ENCODE results near the gene CD46. TPM values are rescaled to one million over a fixed set of nuclear protein-coding genes. Genes with fewer than 3 reads are reported as not detected.
A peak's percentile ranks its signal among the peaks of the same experiment; 100 is the strongest.

Gene CD46
- total and polyA plus RNA-seq, 7 experiments from 2014 or later: 109 to 216 (median 127) TPM

- Mint-ChIP-seq H3K4me3 (peak overlapping the region; percentile 38 to 100 (median 99)), H3K9me3 (no peaks in the 10 kb centered on the region), H3K27ac (peak overlapping the region in 7 of 9 donors; percentile 11 to 69 (median 60)), H3K4me1 (peaks cover 44 to 86% (median 76%) of the 10 kb centered on the region in 7 donors), H3K27me3 (no peaks in the 10 kb centered on the region), H3K36me3 (peaks cover 5 to 23% (median 12%) of the 10 kb centered on the region in 5 donors)
- H3K9me3 ChIP-seq (ENCODE audit: control insufficient read depth in 2 of 3, low read length in 3 of 3): no peaks in the 10 kb centered on the region
- intact Hi-C loops (cut with micrococcal nuclease): loop anchor here (5.0 to 10.0 kb wide), 4 partner anchors 43 to 1119 kb away; partner anchors contain the start of gene DYRK3 (in 1 of the 2)
- ChIA-PET POLR2A (interaction anchor here (0.6 kb wide), 1 partner anchor 36 kb away, joined by 3 read pairs; no protein-coding TSS in a partner anchor), CTCF (interaction anchor here (1.4 kb wide), 1 partner anchor 131 kb away, joined by 4 read pairs; no protein-coding TSS in a partner anchor)
- peaks cover 0 to 24% (median 0%) of the 10 kb centered on the region in 3 experiments for H3K36me3 ChIP-seq (ENCODE audit: control insufficient read depth in 2 of 3, insufficient read depth in 3 of 3, low read length in 3 of 3)
- DNase-seq (no peak), ATAC-seq (no peak)
- H3K27me3 ChIP-seq (ENCODE audit: control insufficient read depth in 2 of 2, insufficient read depth in 2 of 2, low read length in 2 of 2): no peaks in the 10 kb centered on the region
- H3K4me3 ChIP-seq (ENCODE audit: low read length): no peak overlapping the region
- peaks cover 26 to 40% of the 10 kb centered on the region in 2 donors for H3K4me1 ChIP-seq (ENCODE audit: control insufficient read depth in 2 of 2, insufficient read depth in 2 of 2, low read length in 2 of 2)
- no peak overlapping the region for H3K27ac ChIP-seq (ENCODE audit: low read depth, low read length)
These were observed 2.2 kb downstream of the CD46 start for GRCh38 chr1:207754011-207754410.

GRCh38 chr1:207754974-207755700 lies 3.3 kb downstream of the CD46 start:
- Mint-ChIP-seq H3K9me3 (no peaks in the 10 kb centered on the region), H3K27me3 (no peaks in the 10 kb centered on the region), H3K4me1 (peaks cover 38 to 75% (median 67%) of the 10 kb centered on the region in 7 donors), H3K36me3 (peaks cover 5 to 33% (median 14%) of the 10 kb centered on the region in 5 donors), H3K27ac (peak overlapping the region in 8 of 9 donors; percentile 9 to 51 (median 31)), H3K4me3 (peak overlapping the region in 5 of 10 donors; percentile 0 to 96 (median 34))
- intact Hi-C loops (cut with micrococcal nuclease): loop anchor here (5.0 to 10.0 kb wide), 4 partner anchors 42 to 1120 kb away; partner anchors contain the start of gene DYRK3 (in 1 of the 2)
- Histone ChIP-seq H3K27me3 (ENCODE audit: control insufficient read depth in 2 of 2, insufficient read depth in 2 of 2, low read length in 2 of 2) (no peaks in the 10 kb centered on the region), H3K9me3 (ENCODE audit: control insufficient read depth in 2 of 3, low read length in 3 of 3) (no peaks in the 10 kb centered on the region), H3K4me1 (ENCODE audit: control insufficient read depth in 2 of 2, insufficient read depth in 2 of 2, low read length in 2 of 2) (peaks cover 20 to 29% of the 10 kb centered on the region in 2 donors), H3K4me3 (ENCODE audit: low read length) (no peak overlapping the region), H3K36me3 (ENCODE audit: control insufficient read depth in 2 of 3, insufficient read depth in 3 of 3, low read length in 3 of 3) (peaks cover 0 to 34% (median under 1%) of the 10 kb centered on the region in 3 experiments), H3K27ac (ENCODE audit: low read depth, low read length) (no peak overlapping the region)
- DNase-seq (no peak), ATAC-seq (no peak)
- CTCF ChIA-PET: interaction anchor here (1.1 to 1.4 kb wide), 2 partner anchors 42 to 130 kb away, joined by 4 to 6 read pairs; no protein-coding TSS in a partner anchor
- POLR2A ChIA-PET: interaction anchor here (0.6 to 1.3 kb wide), 3 partner anchors 11 to 49 kb away, joined by 3 to 4 read pairs (median 4); no protein-coding TSS in a partner anchor

- H3K36me3 ChIP-seq (ENCODE audit: control insufficient read depth in 2 of 3, insufficient read depth in 3 of 3, low read length in 3 of 3): peaks cover 0 to 38% (median 5%) of the 10 kb centered on the region in 3 experiments
- Mint-ChIP-seq H3K4me1 (peaks cover 36 to 66% (median 58%) of the 10 kb centered on the region in 7 donors), H3K9me3 (peaks cover 0 to 1% (median 0%) of the 10 kb centered on the region in 11 donors), H3K4me3 (peak overlapping the region in 2 of 10 donors; percentile 21 to 96), H3K36me3 (peaks cover 9 to 40% (median 20%) of the 10 kb centered on the region in 5 donors), H3K27me3 (no peaks in the 10 kb centered on the region), H3K27ac (peak overlapping the region in 8 of 9 donors; percentile 22 to 73 (median 43))
- H3K4me1 ChIP-seq (ENCODE audit: control insufficient read depth in 2 of 2, insufficient read depth in 2 of 2, low read length in 2 of 2): peaks cover 18 to 20% of the 10 kb centered on the region in 2 donors
- no peaks in the 10 kb centered on the region for H3K27me3 ChIP-seq (ENCODE audit: control insufficient read depth in 2 of 2, insufficient read depth in 2 of 2, low read length in 2 of 2)
- DNase-seq (no peak), ATAC-seq (no peak)
- no peak overlapping the region for H3K4me3 ChIP-seq (ENCODE audit: low read length)
- ChIA-PET CTCF (interaction anchor here (0.7 kb wide), 1 partner anchor 42 kb away, joined by 3 read pairs; no protein-coding TSS in a partner anchor), POLR2A (interaction anchor here (1.3 kb wide), 1 partner anchor 12 kb away, joined by 3 read pairs; no protein-coding TSS in a partner anchor)
- H3K27ac ChIP-seq (ENCODE audit: low read depth, low read length): no peak overlapping the region
- H3K9me3 ChIP-seq (ENCODE audit: control insufficient read depth in 2 of 3, low read length in 3 of 3): no peaks in the 10 kb centered on the region
- intact Hi-C loops (cut with micrococcal nuclease): loop anchor here in 1 of 2 donors (10.0 kb wide), 1 partner anchor 1121 kb away; the partner anchor contains the start of gene DYRK3
These were observed 4.2 kb downstream of the CD46 start for GRCh38 chr1:207755846-207756693.

GRCh38 chr1:207762622-207763021 lies 10.8 kb downstream of the CD46 start:
- no peak for ATAC-seq
- CTCF ChIA-PET: no interaction called here
- no peak overlapping the region for H3K4me3 ChIP-seq (ENCODE audit: low read length)
- H3K27me3 Mint-ChIP-seq: no peaks in the 10 kb centered on the region
- POLR2A ChIA-PET: no interaction called here
- no peak overlapping the region for H3K27ac ChIP-seq (ENCODE audit: low read depth, low read length)
- H3K4me1 ChIP-seq (ENCODE audit: control insufficient read depth in 2 of 2, insufficient read depth in 2 of 2, low read length in 2 of 2): no peaks in the 10 kb centered on the region
- H3K4me1 Mint-ChIP-seq: peaks cover 7 to 14% (median 10%) of the 10 kb centered on the region in 7 donors
- peaks cover 21 to 81% (median 60%) of the 10 kb centered on the region in 5 donors for H3K36me3 Mint-ChIP-seq
- no peak overlapping the region for H3K4me3 Mint-ChIP-seq
- no peaks in the 10 kb centered on the region for H3K27me3 ChIP-seq (ENCODE audit: control insufficient read depth in 2 of 2, insufficient read depth in 2 of 2, low read length in 2 of 2)
- DNase-seq: no peak
- peaks cover 0 to 64% (median 12%) of the 10 kb centered on the region in 3 experiments for H3K36me3 ChIP-seq (ENCODE audit: control insufficient read depth in 2 of 3, insufficient read depth in 3 of 3, low read length in 3 of 3)
- H3K27ac Mint-ChIP-seq: no peak overlapping the region
- H3K9me3 ChIP-seq (ENCODE audit: control insufficient read depth in 2 of 3, low read length in 3 of 3): no peaks in the 10 kb centered on the region
- intact Hi-C loops (cut with micrococcal nuclease): no loop called here
- H3K9me3 Mint-ChIP-seq: peaks cover 0 to 1% (median 0%) of the 10 kb centered on the region in 11 donors

GRCh38 chr1:207763091-207763490 lies 11.2 kb downstream of the CD46 start:
- Histone ChIP-seq H3K27me3 (ENCODE audit: control insufficient read depth in 2 of 2, insufficient read depth in 2 of 2, low read length in 2 of 2) (no peaks in the 10 kb centered on the region), H3K36me3 (ENCODE audit: control insufficient read depth in 2 of 3, insufficient read depth in 3 of 3, low read length in 3 of 3) (peaks cover 0 to 59% (median 12%) of the 10 kb centered on the region in 3 experiments), H3K27ac (ENCODE audit: low read depth, low read length) (no peak overlapping the region), H3K4me3 (ENCODE audit: low read length) (no peak overlapping the region), H3K9me3 (ENCODE audit: control insufficient read depth in 2 of 3, low read length in 3 of 3) (no peaks in the 10 kb centered on the region), H3K4me1 (ENCODE audit: control insufficient read depth in 2 of 2, insufficient read depth in 2 of 2, low read length in 2 of 2) (no peaks in the 10 kb centered on the region)
- intact Hi-C loops (cut with micrococcal nuclease): no loop called here
- peaks cover 21 to 84% (median 65%) of the 10 kb centered on the region in 5 donors for H3K36me3 Mint-ChIP-seq
- no peak for DNase-seq
- no peak overlapping the region for H3K4me3 Mint-ChIP-seq
- peaks cover 0 to 1% (median 0%) of the 10 kb centered on the region in 11 donors for H3K9me3 Mint-ChIP-seq
- H3K27ac Mint-ChIP-seq: no peak overlapping the region
- ATAC-seq: no peak
- CTCF ChIA-PET: no interaction called here
- peaks cover 6 to 18% (median 9%) of the 10 kb centered on the region in 7 donors for H3K4me1 Mint-ChIP-seq
- POLR2A ChIA-PET: no interaction called here
- no peaks in the 10 kb centered on the region for H3K27me3 Mint-ChIP-seq

- ChIA-PET CTCF (no interaction called here), POLR2A (no interaction called here)
- no peaks in the 10 kb centered on the region for H3K27me3 Mint-ChIP-seq
- no peaks in the 10 kb centered on the region for H3K27me3 ChIP-seq (ENCODE audit: control insufficient read depth in 2 of 2, insufficient read depth in 2 of 2, low read length in 2 of 2)
- peaks cover 21 to 85% (median 74%) of the 10 kb centered on the region in 5 donors for H3K36me3 Mint-ChIP-seq
- peaks cover 4 to 19% (median 12%) of the 10 kb centered on the region in 7 donors for H3K4me1 Mint-ChIP-seq
- no peaks in the 10 kb centered on the region for H3K9me3 ChIP-seq (ENCODE audit: control insufficient read depth in 2 of 3, low read length in 3 of 3)
- H3K36me3 ChIP-seq (ENCODE audit: control insufficient read depth in 2 of 3, insufficient read depth in 3 of 3, low read length in 3 of 3): peaks cover 0 to 52% (median 12%) of the 10 kb centered on the region in 3 experiments
- no peak overlapping the region for H3K27ac Mint-ChIP-seq
- H3K9me3 Mint-ChIP-seq: peaks cover 0 to 1% (median 0%) of the 10 kb centered on the region in 11 donors
- no peaks in the 10 kb centered on the region for H3K4me1 ChIP-seq (ENCODE audit: control insufficient read depth in 2 of 2, insufficient read depth in 2 of 2, low read length in 2 of 2)
- ATAC-seq: no peak
- no peak overlapping the region for H3K4me3 ChIP-seq (ENCODE audit: low read length)
- no peak overlapping the region for H3K27ac ChIP-seq (ENCODE audit: low read depth, low read length)
- H3K4me3 Mint-ChIP-seq: no peak overlapping the region
- intact Hi-C loops (cut with micrococcal nuclease): no loop called here
- no peak for DNase-seq
These were observed 12.1 kb downstream of the CD46 start for GRCh38 chr1:207763972-207764371.

Measured in naive thymus-derived CD4-positive, alpha-beta T cell (primary cell).